Fibroblast of lung (primary cell): ENCODE measurements around the gene INPP5A. TPM values are rescaled to one million over a fixed set of nuclear protein-coding genes. Genes with fewer than 3 reads are reported as not detected.

ENCODE experiments used
- DNase-seq, 2 donors: peaks; one replicate each; pipeline versions ENCODE4 v3.0.0 to v3.0.0-alpha.2; 2010; ENCODE audit warnings: low read depth in 2 of 2
- H2AFZ ChIP-seq: 2 replicates; pipeline ENCODE4 v1.5.1; 2012; ENCODE audit warnings: low read length, control low read depth, inconsistent platforms
- H3K27ac ChIP-seq: 2 replicates; pipeline ENCODE4 v1.5.1; 2011; ENCODE audit warnings: low read length, control low read depth; ENCODE audit not compliant: insufficient read depth
- H3K27me3 ChIP-seq: 2 replicates; pipeline ENCODE4 v1.5.1; 2011; ENCODE audit warnings: mild to moderate bottlenecking, low read length; ENCODE audit not compliant: control insufficient read depth, insufficient read depth
- H3K36me3 ChIP-seq: 2 replicates; pipeline ENCODE4 v1.5.1; 2011; ENCODE audit warnings: low read length; ENCODE audit not compliant: control insufficient read depth, insufficient read depth
- H3K4me1 ChIP-seq: 2 replicates; pipeline ENCODE4 v1.5.1; 2011; ENCODE audit warnings: low read length; ENCODE audit not compliant: control insufficient read depth, insufficient read depth; ENCODE audit errors: extremely low read depth
- H3K4me2 ChIP-seq: 2 replicates; pipeline ENCODE4 v1.5.1; 2011; ENCODE audit warnings: low read length, control low read depth; ENCODE audit not compliant: insufficient read depth; ENCODE audit errors: extremely low read depth
- H3K4me3 ChIP-seq, 4 experiments: fragments of 200-600 bp in 1 of 4; sonication (generic) in 1 of 4; replicated peaks in 1 of 4; 2 replicates each; pipeline ENCODE4 v1.5.1; 2011 to 2016; ENCODE audit warnings: low read length in 4 of 4, low read depth in 3 of 4, mild to moderate bottlenecking in 3 of 4, control low read depth in 2 of 4, inconsistent platforms in 1 of 4, mixed read lengths in 1 of 4; ENCODE audit not compliant: insufficient read depth in 1 of 4; ENCODE audit errors: control extremely low read depth in 1 of 4
- H3K79me2 ChIP-seq: 2 replicates; pipeline ENCODE4 v1.5.1; 2012; ENCODE audit warnings: mild to moderate bottlenecking, low read length, inconsistent platforms; ENCODE audit not compliant: control insufficient read depth, insufficient read depth
- H3K9ac ChIP-seq: 2 replicates; pipeline ENCODE4 v1.5.1; 2011; ENCODE audit warnings: mild to moderate bottlenecking, low read length, control low read depth; ENCODE audit not compliant: insufficient read depth
- H3K9me3 ChIP-seq: 2 replicates; pipeline ENCODE4 v1.5.1; 2012; ENCODE audit warnings: low read depth, low read length; ENCODE audit not compliant: control insufficient read depth, insufficient read depth
- H4K20me1 ChIP-seq: 2 replicates; pipeline ENCODE4 v1.5.1; 2011; ENCODE audit warnings: low read length; ENCODE audit not compliant: control insufficient read depth, insufficient read depth; ENCODE audit errors: extremely low read depth
- EZH2 ChIP-seq: IDR thresholded peaks from 2 replicates; pipeline ENCODE4 v1.5.1; 2012; ENCODE audit warnings: low read length, control low read depth, mild to moderate bottlenecking; ENCODE audit errors: missing control alignments
- polyA plus RNA-seq, 2 donors: library from polyadenylated mRNA; depleted of rRNA in 1 of 2; stranded (reverse) in 1 of 2; unstranded in 1 of 2; fragments of >200 nt; gene quantifications; 2 replicates each; pipeline ENCODE4 v1.2.1, GENCODE V29; 2011 to 2012; ENCODE audit warnings: missing spikeins in 1 of 2
- total RNA-seq: library from RNA; depleted of rRNA; stranded (reverse); fragments of >200 nt; gene quantifications from 2 replicates; pipeline ENCODE4 v1.2.1, GENCODE V29; 2014
- TF ChIP-seq, protein P1 (sequence below), 2 donors: IDR thresholded peaks in 1 of 2; conservative IDR thresholded peaks in 1 of 2; 1 replicate in 1 of 2; 2 replicates in 1 of 2; pipeline ENCODE4 v1.5.1; 2011 to 2012; ENCODE audit warnings: low read length in 2 of 2, control low read depth in 1 of 2, inconsistent platforms in 1 of 2, low read depth in 1 of 2, mild to moderate bottlenecking in 1 of 2

INPP5A gene
- total and polyA plus RNA-seq, 2 donors (not counting 1 experiment from before 2014, with no cell fraction given), result 24.6 to 39.9 TPM

DNA sequence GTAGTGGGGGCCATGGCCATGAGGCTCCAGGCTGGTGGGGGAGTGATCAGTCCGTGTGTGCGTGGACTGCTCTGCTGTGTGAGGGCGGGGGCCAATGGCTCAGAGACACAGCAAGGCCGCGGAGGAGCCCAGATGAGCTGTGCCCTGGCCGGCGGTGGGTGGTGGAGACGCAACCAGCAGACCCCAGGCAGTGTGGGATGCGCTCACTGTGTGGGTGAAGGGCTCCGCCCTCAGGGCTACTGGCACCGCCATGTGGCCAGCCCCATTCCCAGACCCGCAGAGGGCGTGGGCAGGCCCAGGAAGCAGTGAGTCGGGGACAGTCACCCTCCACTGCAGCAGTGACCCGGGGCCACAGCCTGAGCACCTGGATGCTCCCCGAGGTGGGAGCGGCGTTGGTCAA lies 239.2 kb downstream of the INPP5A start:
- no peaks in the 10 kb centered on the region for H3K27me3 ChIP-seq
- no peaks in the 10 kb centered on the region for H3K79me2 ChIP-seq
- H4K20me1 ChIP-seq, result no peaks in the 10 kb centered on the region
- no peaks in the 10 kb centered on the region for H3K9me3 ChIP-seq
- DNase-seq, result no peak
- H2AFZ ChIP-seq, result no peak overlapping the region
- H3K36me3 ChIP-seq, result no peaks in the 10 kb centered on the region
- no peak for TF ChIP-seq EZH2
- TF ChIP-seq, protein P1, sequence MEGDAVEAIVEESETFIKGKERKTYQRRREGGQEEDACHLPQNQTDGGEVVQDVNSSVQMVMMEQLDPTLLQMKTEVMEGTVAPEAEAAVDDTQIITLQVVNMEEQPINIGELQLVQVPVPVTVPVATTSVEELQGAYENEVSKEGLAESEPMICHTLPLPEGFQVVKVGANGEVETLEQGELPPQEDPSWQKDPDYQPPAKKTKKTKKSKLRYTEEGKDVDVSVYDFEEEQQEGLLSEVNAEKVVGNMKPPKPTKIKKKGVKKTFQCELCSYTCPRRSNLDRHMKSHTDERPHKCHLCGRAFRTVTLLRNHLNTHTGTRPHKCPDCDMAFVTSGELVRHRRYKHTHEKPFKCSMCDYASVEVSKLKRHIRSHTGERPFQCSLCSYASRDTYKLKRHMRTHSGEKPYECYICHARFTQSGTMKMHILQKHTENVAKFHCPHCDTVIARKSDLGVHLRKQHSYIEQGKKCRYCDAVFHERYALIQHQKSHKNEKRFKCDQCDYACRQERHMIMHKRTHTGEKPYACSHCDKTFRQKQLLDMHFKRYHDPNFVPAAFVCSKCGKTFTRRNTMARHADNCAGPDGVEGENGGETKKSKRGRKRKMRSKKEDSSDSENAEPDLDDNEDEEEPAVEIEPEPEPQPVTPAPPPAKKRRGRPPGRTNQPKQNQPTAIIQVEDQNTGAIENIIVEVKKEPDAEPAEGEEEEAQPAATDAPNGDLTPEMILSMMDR (conservative IDR thresholded peaks at IDR 0.05 in 1 of 2, IDR thresholded peaks at IDR 0.05 in 1 of 2; ENCODE audit: low read depth in 1 of 2, low read length in 2 of 2), result no peak
- no peaks in the 10 kb centered on the region for H3K4me1 ChIP-seq
- no peak overlapping the region for H3K4me3 ChIP-seq
- no peak overlapping the region for H3K4me2 ChIP-seq
- no peak overlapping the region for H3K27ac ChIP-seq
- no peak overlapping the region for H3K9ac ChIP-seq

DNA sequence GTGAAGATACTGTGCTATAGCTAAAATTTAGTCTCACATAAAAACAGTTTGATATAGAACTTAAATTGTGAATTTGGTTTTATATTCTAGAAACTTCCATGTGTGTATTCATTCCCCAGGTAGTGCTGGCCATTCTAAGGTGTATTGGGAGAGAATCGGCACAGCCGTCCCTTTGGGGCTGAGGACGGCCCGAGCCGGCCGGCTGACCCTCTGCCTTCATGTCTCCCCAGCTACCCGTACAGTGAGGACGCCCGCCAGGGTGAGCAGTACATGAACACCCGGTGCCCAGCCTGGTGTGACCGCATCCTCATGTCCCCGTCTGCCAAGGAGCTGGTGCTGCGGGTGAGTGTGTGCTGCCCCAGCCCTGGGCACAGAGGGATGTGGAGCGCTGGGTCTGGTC lies 239.9 kb downstream of the INPP5A start:
- H3K27ac ChIP-seq, result no peak overlapping the region
- no peaks in the 10 kb centered on the region for H4K20me1 ChIP-seq
- no peaks in the 10 kb centered on the region for H3K4me1 ChIP-seq
- no peaks in the 10 kb centered on the region for H3K27me3 ChIP-seq
- H3K36me3 ChIP-seq, result no peaks in the 10 kb centered on the region
- no peak overlapping the region for H2AFZ ChIP-seq
- H3K9me3 ChIP-seq, result no peaks in the 10 kb centered on the region
- H3K9ac ChIP-seq, result no peak overlapping the region
- no peak overlapping the region for H3K4me3 ChIP-seq
- TF ChIP-seq EZH2, result no peak
- TF ChIP-seq, protein P1 (conservative IDR thresholded peaks at IDR 0.05 in 1 of 2, IDR thresholded peaks at IDR 0.05 in 1 of 2; ENCODE audit: low read depth in 1 of 2, low read length in 2 of 2), result no peak
- H3K79me2 ChIP-seq, result no peaks in the 10 kb centered on the region
- no peak overlapping the region for H3K4me2 ChIP-seq
- DNase-seq, result no peak

DNA sequence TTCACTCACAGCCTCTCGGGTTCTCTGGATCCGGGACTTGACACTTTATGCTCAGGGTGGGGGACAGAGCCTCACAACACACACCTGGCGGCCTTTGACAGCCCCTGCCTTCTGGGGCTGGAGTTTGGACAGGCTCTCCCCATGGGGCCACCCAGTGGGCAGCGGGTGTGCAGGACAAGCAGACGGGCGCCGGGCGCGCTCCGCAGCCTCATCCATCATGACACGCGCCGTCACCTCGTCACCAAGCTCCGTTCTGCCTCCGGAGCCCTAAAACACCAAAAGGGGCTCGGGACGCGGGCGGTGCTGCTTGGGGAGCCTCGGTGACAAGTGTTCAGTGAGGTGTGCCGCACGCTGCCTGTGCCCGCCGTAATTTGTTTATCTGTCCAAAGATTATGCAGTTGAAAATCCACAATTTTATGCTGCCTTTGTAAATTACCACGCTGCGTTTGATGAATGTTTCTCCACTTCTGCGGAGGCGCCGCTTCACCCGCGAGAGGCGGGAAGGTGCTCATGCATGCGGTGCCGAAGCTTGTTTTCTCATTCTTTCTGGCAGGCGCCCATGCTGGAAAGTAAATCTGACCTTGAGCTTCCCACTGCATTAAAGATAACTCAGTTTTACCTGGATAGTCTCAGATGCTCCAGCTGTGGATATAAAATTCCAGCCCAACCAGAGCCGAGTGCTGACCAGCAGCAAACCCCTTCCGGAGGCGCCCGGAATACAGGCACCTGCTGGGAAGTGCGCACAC lies 242.1 kb downstream of the INPP5A start:
- Histone ChIP-seq H3K9ac (no peak overlapping the region), H3K4me2 (no peak overlapping the region), H3K27ac (no peak overlapping the region), H3K4me1 (no peaks in the 10 kb centered on the region), H3K4me3 (no peak overlapping the region), H2AFZ (no peak overlapping the region), H4K20me1 (no peaks in the 10 kb centered on the region), H3K27me3 (peaks cover 5% of the 10 kb centered on the region), H3K36me3 (no peaks in the 10 kb centered on the region), H3K9me3 (no peaks in the 10 kb centered on the region), H3K79me2 (no peaks in the 10 kb centered on the region)
- TF ChIP-seq EZH2, result no peak
- TF ChIP-seq, protein P1 (conservative IDR thresholded peaks at IDR 0.05 in 1 of 2, IDR thresholded peaks at IDR 0.05 in 1 of 2; ENCODE audit: low read depth in 1 of 2, low read length in 2 of 2), result no peak
- no peak for DNase-seq
